ENCODE results near the gene WFDC10A. TPM values are rescaled to one million over a fixed set of nuclear protein-coding genes. Genes with fewer than 3 reads are reported as not detected.
"Not testable (repeated sequence)": the region's sequence is repeated elsewhere in the genome, so short reads cannot be mapped to it uniquely, and the experiment has no call there.

The WFDC10A gene
- total and polyA plus RNA-seq, 9 of the 15 experiments (the other 6 are each of a cell fraction or from before 2014, with no cell fraction given): not detected

- TF ChIP-seq CHD7 (IDR thresholded peaks at IDR 0.05; ENCODE audit: low read depth, low read length): no peak
These were observed 46.0 kb upstream of the WFDC10A start (continued) for GRCh38 chr20:45583502-45583901.

- in situ Hi-C loops (cut with MboI); BruUV-seq (replicated peaks); H3K9ac ChIP-seq (ENCODE audit: insufficient read depth in 1 of 2, low read depth in 2 of 2, low read length in 2 of 2); H4K20me1 ChIP-seq (replicated peaks; ENCODE audit: control insufficient read depth, insufficient read depth, low read length); POLR2A ChIA-PET; H3K36me3 ChIP-seq (ENCODE audit: control insufficient read depth, insufficient read depth, low read length); DNase-seq (ENCODE audit: extremely low read depth in 1 of 4, low spot score in 3 of 4); intact Hi-C loops (cut with micrococcal nuclease); H3K9me1 ChIP-seq (ENCODE audit: control insufficient read depth, insufficient read depth, low read length); H2AFZ ChIP-seq (ENCODE audit: low read depth, low read length); CTCF ChIA-PET (ENCODE audit: low intra/inter-chr PET ratio); H3K27ac ChIP-seq (ENCODE audit: extremely low read depth, low read depth, low read length); H3K9me3 ChIP-seq (replicated peaks; ENCODE audit: control insufficient read depth, insufficient read depth, low read depth, low read length); H3K4me2 ChIP-seq (ENCODE audit: insufficient read depth, low read length); ATAC-seq; FAIRE-seq; H3K4me1 ChIP-seq (replicated peaks in 1 of 2; ENCODE audit: control insufficient read depth in 2 of 2, insufficient read depth in 2 of 2, low read length in 2 of 2); H3K27me3 ChIP-seq (ENCODE audit: control insufficient read depth in 2 of 2, insufficient read depth in 2 of 2, low read length in 2 of 2); H3K4me3 ChIP-seq; H3K79me2 ChIP-seq (ENCODE audit: control insufficient read depth, insufficient read depth, low read length): not testable (repeated sequence)
- 3% methylated on average over 5 of the region's 5 CpGs for WGBS (ENCODE audit: insufficient coverage, low coverage, missing lambda C conversion rate)
These were observed 45.2 kb upstream of the WFDC10A start for GRCh38 chr20:45584294-45584693.

GRCh38 chr20:45585986-45586385 is 43.6 kb upstream of the WFDC10A start:
- BruUV-seq (replicated peaks); H3K36me3 ChIP-seq (ENCODE audit: control insufficient read depth, insufficient read depth, low read length); CTCF ChIA-PET (ENCODE audit: low intra/inter-chr PET ratio): not testable (repeated sequence)

More at GRCh38 chr20:45585986-45586385, 43.6 kb upstream of the WFDC10A start:
- H3K27me3 ChIP-seq (ENCODE audit: control insufficient read depth in 2 of 2, insufficient read depth in 2 of 2, low read length in 2 of 2); H2AFZ ChIP-seq (ENCODE audit: low read depth, low read length); H3K4me3 ChIP-seq; ATAC-seq; in situ Hi-C loops (cut with MboI); POLR2A ChIA-PET; H4K20me1 ChIP-seq (replicated peaks; ENCODE audit: control insufficient read depth, insufficient read depth, low read length); H3K79me2 ChIP-seq (ENCODE audit: control insufficient read depth, insufficient read depth, low read length); intact Hi-C loops (cut with micrococcal nuclease); H3K4me1 ChIP-seq (replicated peaks in 1 of 2; ENCODE audit: control insufficient read depth in 2 of 2, insufficient read depth in 2 of 2, low read length in 2 of 2); H3K27ac ChIP-seq (ENCODE audit: extremely low read depth, low read depth, low read length); FAIRE-seq; H3K9me3 ChIP-seq (replicated peaks; ENCODE audit: control insufficient read depth, insufficient read depth, low read depth, low read length); DNase-seq (ENCODE audit: extremely low read depth in 1 of 4, low spot score in 3 of 4); H3K9ac ChIP-seq (ENCODE audit: insufficient read depth in 1 of 2, low read depth in 2 of 2, low read length in 2 of 2); H3K9me1 ChIP-seq (ENCODE audit: control insufficient read depth, insufficient read depth, low read length); H3K4me2 ChIP-seq (ENCODE audit: insufficient read depth, low read length): not testable (repeated sequence)
- 0% methylated on average over 5 of the region's 5 CpGs for WGBS (ENCODE audit: insufficient coverage, low coverage, missing lambda C conversion rate)

Data from K562 (cell line).